Measurements from ENCODE around the gene ACAD8.

- TF ChIP-seq CTCF (IDR thresholded peaks at IDR 0.05 in 4 of 5, conservative IDR thresholded peaks at IDR 0.05 in 1 of 5) (no peak), POLR2A (IDR thresholded peaks at IDR 0.05) (no peak)
These were observed 59.4 kb downstream of the ACAD8 start for GRCh38 chr11:134312807-134313206.

Data from gastrocnemius medialis (tissue), 4 donors.